GM12878 (cell line): ENCODE data around the gene TRIM41. TPM values are rescaled to one million over a fixed set of nuclear protein-coding genes. Genes with fewer than 3 reads are reported as not detected.
A peak's percentile ranks its signal among the peaks of the same experiment; 100 is the strongest.

Source experiments
- BCLAF1 ChIP-seq: fragments of 450-650 bp; IDR thresholded peaks from 2 replicates; pipeline ENCODE4 v1.6.1; 2017; ENCODE audit warnings: antibody characterized with exemption, mild to moderate bottlenecking, moderate library complexity
- CBX5 ChIP-seq: sonication (generic); IDR thresholded peaks from 2 replicates; pipeline ENCODE4 v1.6.1; 2016; ENCODE audit warnings: low read depth, moderate library complexity, mild to moderate bottlenecking, inconsistent platforms
- CREB1 ChIP-seq: IDR thresholded peaks from 2 replicates; pipeline ENCODE4 v1.6.1; 2012; ENCODE audit warnings: low read depth, mild to moderate bottlenecking, inconsistent platforms
- CTCF ChIP-seq, 3 experiments: IDR thresholded peaks in 2 of 3; conservative IDR thresholded peaks in 1 of 3; 2 replicates each; pipeline ENCODE4 v1.5.1; 2011; ENCODE audit warnings: low read depth in 3 of 3, low read length in 3 of 3, mild to moderate bottlenecking in 3 of 3, control low read depth in 2 of 3, moderate library complexity in 2 of 3, inconsistent platforms in 1 of 3, mixed read lengths in 1 of 3; ENCODE audit not compliant: control insufficient read depth in 2 of 3, insufficient read depth in 1 of 3; ENCODE audit errors: extremely low read depth in 1 of 3
- DPF2 ChIP-seq: fragments of 450-650 bp; IDR thresholded peaks from 2 replicates; pipeline ENCODE4 v1.6.1; 2017; ENCODE audit warnings: mild to moderate bottlenecking
- EED ChIP-seq: sonication (generic); IDR thresholded peaks from 2 replicates; pipeline ENCODE4 v1.6.1; 2016; ENCODE audit warnings: antibody characterized with exemption, low read depth
- ELK1 ChIP-seq: IDR thresholded peaks from 2 replicates; pipeline ENCODE4 v1.6.1; 2012; ENCODE audit warnings: low read depth, low read length, improper control_type of control experiment
- HDAC2 ChIP-seq: fragments of 200-600 bp; sonication (generic); IDR thresholded peaks from 2 replicates; pipeline ENCODE4 v1.6.1; 2017
- IKZF2 ChIP-seq, 2 experiments: fragments of 450-650 bp; IDR thresholded peaks; 2 replicates each; pipeline ENCODE4 v1.6.1; 2017; ENCODE audit warnings: mild to moderate bottlenecking in 2 of 2, moderate library complexity in 2 of 2
- IRF5 ChIP-seq: fragments of 450-650 bp; IDR thresholded peaks from 2 replicates; pipeline ENCODE4 v1.6.1; 2017; ENCODE audit warnings: borderline replicate concordance
- KLF5 ChIP-seq: fragments of 450-650 bp; IDR thresholded peaks from 2 replicates; pipeline ENCODE4 v1.6.1; 2014; ENCODE audit warnings: mild to moderate bottlenecking; ENCODE audit not compliant: partially characterized antibody
- NKRF ChIP-seq: fragments of 450-650 bp; conservative IDR thresholded peaks from 2 replicates; pipeline ENCODE4 v1.6.1; 2017; ENCODE audit warnings: mild to moderate bottlenecking, moderate library complexity
- NRF1 ChIP-seq: conservative IDR thresholded peaks from 2 replicates; pipeline ENCODE4 v1.6.1; 2011; ENCODE audit warnings: mild to moderate bottlenecking, low read depth, low read length, improper control_type of control experiment
- RELA ChIP-seq: fragments of 450-650 bp; IDR thresholded peaks from 2 replicates; pipeline ENCODE4 v1.8.0; 2014; ENCODE audit warnings: borderline replicate concordance; ENCODE audit not compliant: partially characterized antibody
- SIN3A ChIP-seq: IDR thresholded peaks from 2 replicates; pipeline ENCODE4 v1.6.1; 2012; ENCODE audit warnings: low read depth, low read length, improper control_type of control experiment
- SMARCA5 ChIP-seq: fragments of 450-650 bp; IDR thresholded peaks from 2 replicates; pipeline ENCODE4 v1.6.1; 2017; ENCODE audit warnings: mild to moderate bottlenecking
- SREBF2 ChIP-seq: IDR thresholded peaks from 2 replicates; pipeline ENCODE4 v1.6.1; 2012; ENCODE audit warnings: mild to moderate bottlenecking, low read length
- SRF ChIP-seq, 2 experiments: IDR thresholded peaks; 2 replicates each; pipeline ENCODE4 v1.6.1; 2011; ENCODE audit warnings: low read depth in 2 of 2, low read length in 2 of 2, mild to moderate bottlenecking in 1 of 2, moderate library complexity in 1 of 2
- TARDBP ChIP-seq: IDR thresholded peaks from 2 replicates; pipeline ENCODE4 v1.6.1; 2016; ENCODE audit warnings: borderline replicate concordance
- YBX1 ChIP-seq: fragments of 450-650 bp; IDR thresholded peaks from 2 replicates; pipeline ENCODE4 v1.6.1; 2016; ENCODE audit warnings: antibody characterized with exemption
- polyA plus RNA-seq, 11 experiments: library from polyadenylated mRNA; depleted of rRNA in 4 of 11; unstranded in 6 of 11; stranded (reverse) in 5 of 11; fragments of >200 nt; fragmentation: Nextera tagmentation in 4 of 11; fragmentation: Illumina TruSeq in 1 of 11; extraction: Ambion mirVana in 4 of 11; extraction: Trizol in 1 of 11; gene quantifications; 1 replicate in 1 of 11; 2 replicates in 10 of 11; pipeline versions ENCODE4 v1.2.1 to v1.2.3, GENCODE V29; 2011 to 2016; ENCODE audit warnings: inconsistent platforms in 2 of 11, missing spikeins in 2 of 11, low read depth in 1 of 11
- total RNA-seq, 4 experiments: library from RNA; depleted of rRNA in 3 of 4; stranded (reverse); fragments of >200 nt in 3 of 4; fragmentation: Illumina TruSeq in 1 of 4; extraction: Trizol in 1 of 4; gene quantifications; 2 replicates each; pipeline versions ENCODE4 v1.2.1 to v1.2.3, GENCODE V29; 2013 to 2021
- TF ChIP-seq, protein P1 (sequence below): IDR thresholded peaks from 2 replicates; pipeline ENCODE4 v1.6.1; 2012; ENCODE audit warnings: low read depth, low read length, improper control_type of control experiment

TRIM41 gene
- total and polyA plus RNA-seq, 10 of the 15 experiments (the other 5 are each of a cell fraction or from before 2014, with no cell fraction given): 1.0 to 28.9 (median 10.6) TPM

GRCh38 chr5:181246276-181247049 lies 23.4 kb downstream of the TRIM41 start (continued):
- TF ChIP-seq ELK1 (0 out of 2 replicates have a peak, but pooled peaks have one; percentile 45), NKRF (no peak; the same call in 1 of the 2 replicates), IRF5 (peak; percentile 27; the same call in 1 of the 2 replicates), SMARCA5 (no peak; the same call in 1 of the 2 replicates), SRF (IDR thresholded peaks at IDR 0.05; ENCODE audit: low read depth in 2 of 2, low read length in 2 of 2) (no peak), NRF1 (0 out of 2 replicates have a peak, but pooled peaks have one; percentile 4), KLF5 (no peak), CREB1 (peak; percentile 62; the same call in 1 of the 2 replicates), SIN3A (no peak), CBX5 (no peak), SREBF2 (0 out of 2 replicates have a peak, but pooled peaks have one; percentile 3), RELA (no peak), CTCF (IDR thresholded peaks at IDR 0.05 in 2 of 3, conservative IDR thresholded peaks at IDR 0.05 in 1 of 3; ENCODE audit: control insufficient read depth in 2 of 3, extremely low read depth in 1 of 3, insufficient read depth in 1 of 3, low read depth in 3 of 3, low read length in 3 of 3) (no peak), IKZF2 (IDR thresholded peaks at IDR 0.05) (peak; percentile 84; a peak in 3 of 4 replicates), EED (peak; percentile 52), YBX1 (no peak), DPF2 (peak; percentile 45), HDAC2 (no peak), TARDBP (no peak), BCLAF1 (no peak)
- TF ChIP-seq, protein P1, sequence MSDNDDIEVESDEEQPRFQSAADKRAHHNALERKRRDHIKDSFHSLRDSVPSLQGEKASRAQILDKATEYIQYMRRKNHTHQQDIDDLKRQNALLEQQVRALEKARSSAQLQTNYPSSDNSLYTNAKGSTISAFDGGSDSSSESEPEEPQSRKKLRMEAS: no peak; the same call in 1 of the 2 replicates
